ENCODE data around the gene MGAT5B. TPM values are rescaled to one million over a fixed set of nuclear protein-coding genes. Genes with fewer than 3 reads are reported as not detected.
"Not testable (repeated sequence)": the region's sequence is repeated elsewhere in the genome, so short reads cannot be mapped to it uniquely, and the experiment has no call there.

MGAT5B gene, protein sequence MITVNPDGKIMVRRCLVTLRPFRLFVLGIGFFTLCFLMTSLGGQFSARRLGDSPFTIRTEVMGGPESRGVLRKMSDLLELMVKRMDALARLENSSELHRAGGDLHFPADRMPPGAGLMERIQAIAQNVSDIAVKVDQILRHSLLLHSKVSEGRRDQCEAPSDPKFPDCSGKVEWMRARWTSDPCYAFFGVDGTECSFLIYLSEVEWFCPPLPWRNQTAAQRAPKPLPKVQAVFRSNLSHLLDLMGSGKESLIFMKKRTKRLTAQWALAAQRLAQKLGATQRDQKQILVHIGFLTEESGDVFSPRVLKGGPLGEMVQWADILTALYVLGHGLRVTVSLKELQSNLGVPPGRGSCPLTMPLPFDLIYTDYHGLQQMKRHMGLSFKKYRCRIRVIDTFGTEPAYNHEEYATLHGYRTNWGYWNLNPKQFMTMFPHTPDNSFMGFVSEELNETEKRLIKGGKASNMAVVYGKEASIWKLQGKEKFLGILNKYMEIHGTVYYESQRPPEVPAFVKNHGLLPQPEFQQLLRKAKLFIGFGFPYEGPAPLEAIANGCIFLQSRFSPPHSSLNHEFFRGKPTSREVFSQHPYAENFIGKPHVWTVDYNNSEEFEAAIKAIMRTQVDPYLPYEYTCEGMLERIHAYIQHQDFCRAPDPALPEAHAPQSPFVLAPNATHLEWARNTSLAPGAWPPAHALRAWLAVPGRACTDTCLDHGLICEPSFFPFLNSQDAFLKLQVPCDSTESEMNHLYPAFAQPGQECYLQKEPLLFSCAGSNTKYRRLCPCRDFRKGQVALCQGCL
- total RNA-seq: 0.53 and 1.4 TPM in 2 replicates

- DNase-seq (ENCODE audit: low read depth, low spot score): peak; percentile 40
These were observed at the start of gene MGAT5B for GRCh38 chr17:76868176-76868668. Gene MGAT5B, plus strand, starts transcription at chr17:76868404. Its CDS starts 626 bp downstream, at chr17:76869030.

- DNase-seq (ENCODE audit: low read depth, low spot score): no peak
These were observed 48.2 kb upstream of the MGAT5B start for GRCh38 chr17:76820039-76820438.

GRCh38 chr17:76820561-76820960 is 47.6 kb upstream of the MGAT5B start:
- DNase-seq (ENCODE audit: low read depth, low spot score): no peak

DNA sequence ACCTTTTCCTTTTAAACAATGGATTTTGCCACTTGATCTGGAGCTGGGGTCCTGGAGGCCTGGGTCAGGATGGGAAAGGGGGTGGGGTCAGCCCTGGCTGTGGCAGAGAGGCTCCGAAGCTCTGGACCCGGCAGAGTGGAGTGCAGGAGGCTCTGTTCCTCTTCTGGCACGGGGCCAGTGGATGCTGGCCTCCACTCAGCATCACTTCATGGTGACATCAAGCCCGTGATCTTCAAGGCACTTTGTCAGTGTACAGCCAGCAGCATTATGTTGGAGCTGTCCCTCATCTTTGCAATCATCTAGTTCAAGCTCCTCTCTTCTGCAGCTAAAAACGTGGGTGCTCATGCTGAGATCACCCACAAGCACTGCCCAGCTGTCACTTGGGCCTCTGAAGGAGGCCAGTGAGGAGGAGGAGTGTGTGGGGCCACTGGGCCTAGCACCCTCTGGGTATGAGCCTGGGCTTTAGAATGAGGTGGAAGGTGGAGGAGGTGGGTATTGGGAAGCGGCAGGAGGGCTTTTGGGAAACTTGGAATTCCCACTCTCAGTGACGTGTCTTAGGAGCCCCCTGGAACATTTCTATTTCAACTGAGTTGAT is 45.9 kb upstream of the MGAT5B start:
- DNase-seq (ENCODE audit: low read depth, low spot score): no peak

DNA sequence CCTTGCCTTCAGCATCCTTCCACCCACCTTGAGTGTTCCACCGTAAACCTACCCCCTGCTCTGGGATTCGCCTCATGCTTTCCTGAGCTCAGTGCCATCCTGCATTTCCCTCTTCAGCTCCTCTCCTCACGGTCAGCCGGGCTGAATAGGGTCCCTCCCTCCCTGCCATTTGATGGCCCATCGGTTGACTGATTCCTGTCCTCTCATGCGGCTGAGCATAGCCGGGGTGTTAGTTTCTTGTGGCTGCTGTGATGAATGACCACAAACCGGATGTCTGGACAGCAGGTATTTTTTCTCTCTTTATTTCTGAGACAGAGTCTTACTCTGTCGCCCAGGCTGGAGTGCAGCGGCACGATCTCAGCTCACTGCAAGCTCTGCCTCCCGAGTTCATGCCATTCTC is 44.1 kb upstream of the MGAT5B start:
- no peak for DNase-seq (ENCODE audit: low read depth, low spot score)

GRCh38 chr17:76826330-76827068 is 41.7 kb upstream of the MGAT5B start:
- DNase-seq (ENCODE audit: low read depth, low spot score): no peak

DNA sequence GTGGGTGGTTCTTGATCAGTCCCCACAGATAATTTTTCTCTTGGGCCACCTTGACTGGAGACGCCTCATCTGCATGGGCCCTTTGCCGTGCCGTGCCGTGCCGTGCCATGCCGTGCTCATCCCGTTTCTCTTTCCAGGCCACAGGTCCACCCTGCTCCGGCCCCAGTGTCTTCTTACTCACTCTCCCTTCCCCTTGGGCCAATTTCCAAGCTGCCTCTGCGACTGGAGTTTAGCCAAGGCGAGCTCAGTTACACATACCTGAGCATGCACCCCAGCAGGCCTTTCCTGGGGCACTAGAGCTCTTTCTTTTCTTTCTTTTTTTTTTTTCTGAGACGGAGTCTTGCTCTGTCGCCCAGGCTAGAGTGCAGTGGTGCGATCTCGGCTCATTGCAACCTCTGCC is 40.5 kb upstream of the MGAT5B start:
- DNase-seq (ENCODE audit: low read depth, low spot score): no peak

DNA sequence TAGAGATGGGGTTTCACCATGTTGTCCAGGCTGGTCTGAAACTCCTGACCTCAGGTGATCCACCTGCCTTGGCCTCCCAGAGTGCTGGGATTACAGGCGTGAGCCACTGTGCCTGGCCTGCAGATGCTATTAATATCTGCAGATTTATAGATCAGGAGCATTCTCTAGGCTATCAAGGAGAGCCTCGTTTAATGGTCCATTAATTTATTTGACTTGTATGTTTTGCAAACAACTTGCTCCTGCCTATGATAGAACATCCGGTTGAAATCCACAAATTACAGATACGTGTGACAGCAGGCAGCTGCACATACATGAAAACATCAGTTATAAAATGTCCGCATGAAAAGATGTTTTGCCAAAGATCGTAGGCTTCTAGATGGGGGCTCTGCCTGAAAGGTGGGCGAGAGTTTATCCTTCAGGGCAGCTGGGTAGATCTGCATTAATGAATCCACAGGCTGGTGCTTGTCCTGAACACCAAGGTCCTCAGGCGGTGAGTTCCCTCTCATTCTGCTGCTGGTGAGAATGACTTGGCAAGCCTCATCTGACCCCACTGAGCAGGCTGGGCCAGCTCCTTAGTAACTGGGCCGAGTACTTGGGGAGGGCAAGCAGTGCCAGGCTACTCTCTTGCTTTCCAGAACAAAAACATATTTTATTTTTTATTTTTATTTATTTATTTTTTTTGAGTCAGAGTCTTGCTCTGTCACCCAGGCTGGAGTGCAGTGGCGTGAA is 37.1 kb upstream of the MGAT5B start:
- no peak for DNase-seq (ENCODE audit: low read depth, low spot score)

DNA sequence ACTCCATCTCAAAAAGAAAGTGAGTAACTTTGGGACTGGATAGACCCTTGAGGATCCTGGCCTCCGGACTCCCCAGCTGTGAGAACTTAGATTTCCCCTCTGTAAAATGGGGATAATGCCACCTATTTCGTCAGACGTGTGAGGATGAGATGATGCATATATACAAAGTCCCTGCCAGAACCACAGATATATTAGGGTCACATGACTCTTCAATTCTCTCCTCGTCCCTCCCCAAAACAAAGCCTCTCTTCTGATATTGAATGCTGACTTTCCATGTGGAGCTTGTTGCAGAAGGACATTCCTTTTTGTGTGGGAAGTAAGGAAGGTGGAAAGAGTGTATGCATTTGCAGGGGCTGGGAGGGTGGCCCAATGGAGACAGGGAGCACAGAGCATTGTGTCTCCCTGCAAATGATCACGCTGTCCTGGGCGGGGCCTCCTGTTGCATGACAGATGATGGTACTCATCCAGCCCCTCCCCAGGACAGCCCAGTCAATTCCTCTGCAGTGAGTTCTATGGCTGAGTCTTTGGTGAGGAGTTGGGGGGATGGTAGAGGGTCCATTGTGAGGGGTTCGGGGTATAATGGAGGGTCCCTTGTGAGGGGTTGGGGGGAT is 35.1 kb upstream of the MGAT5B start:
- DNase-seq (ENCODE audit: low read depth, low spot score): no peak

DNA sequence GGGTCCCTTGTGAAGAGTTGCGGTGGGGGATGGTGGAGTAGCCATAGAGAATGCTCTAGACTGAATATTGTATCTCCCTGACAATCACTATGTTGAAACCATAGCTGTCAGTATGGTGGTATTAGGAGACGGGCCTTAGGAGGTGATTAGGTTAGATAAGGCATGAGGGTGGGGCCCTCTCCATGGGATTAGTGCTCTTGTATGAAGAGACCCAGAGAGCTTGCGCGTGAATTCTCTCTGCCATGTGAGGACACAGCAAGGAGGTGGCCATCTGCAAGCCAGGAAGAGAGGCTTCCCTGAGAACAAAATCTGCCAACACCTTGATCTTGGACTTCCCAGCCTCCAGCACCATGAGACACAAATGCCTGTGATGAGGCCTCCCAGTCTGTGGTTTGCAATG is 34.5 kb upstream of the MGAT5B start:
- no peak for DNase-seq (ENCODE audit: low read depth, low spot score)

DNA sequence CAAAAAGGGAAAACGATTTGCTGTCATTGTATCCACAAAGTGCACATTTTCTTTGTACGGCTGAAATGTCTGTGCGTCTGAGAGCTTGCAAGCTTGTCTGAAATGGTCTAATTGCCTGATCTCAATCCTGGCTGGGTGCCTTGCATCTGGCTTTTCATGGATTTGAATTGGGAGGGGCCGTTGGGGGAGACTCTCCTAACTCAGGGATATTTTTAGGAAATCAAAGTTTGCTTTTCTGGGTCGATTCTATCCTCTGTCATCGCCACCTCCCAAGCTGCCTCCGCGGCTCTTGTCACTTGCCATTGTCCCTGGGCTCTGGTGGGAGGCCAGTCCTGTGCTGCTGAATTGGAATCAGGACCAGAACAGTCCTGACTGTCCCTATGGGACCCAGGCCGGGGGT is 33.3 kb upstream of the MGAT5B start:
- DNase-seq (ENCODE audit: low read depth, low spot score): no peak

DNA sequence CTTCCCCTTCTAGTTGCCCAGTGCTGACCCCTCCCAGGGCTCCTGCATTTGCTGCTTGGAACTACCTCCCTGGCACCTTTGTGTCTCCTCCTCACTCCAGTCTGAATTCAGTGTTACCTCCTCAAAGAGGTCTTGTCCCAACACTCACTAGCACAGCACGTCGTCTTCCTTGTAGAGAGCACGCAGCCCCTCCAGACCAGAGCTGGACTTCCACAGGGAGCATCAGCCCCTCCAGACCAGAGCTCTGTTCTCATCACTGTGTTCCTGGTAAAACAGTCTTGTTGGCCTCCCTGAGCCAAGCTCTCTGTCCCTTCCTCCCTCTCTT is 27.8 kb upstream of the MGAT5B start:
- DNase-seq (ENCODE audit: low read depth, low spot score): no peak

DNA sequence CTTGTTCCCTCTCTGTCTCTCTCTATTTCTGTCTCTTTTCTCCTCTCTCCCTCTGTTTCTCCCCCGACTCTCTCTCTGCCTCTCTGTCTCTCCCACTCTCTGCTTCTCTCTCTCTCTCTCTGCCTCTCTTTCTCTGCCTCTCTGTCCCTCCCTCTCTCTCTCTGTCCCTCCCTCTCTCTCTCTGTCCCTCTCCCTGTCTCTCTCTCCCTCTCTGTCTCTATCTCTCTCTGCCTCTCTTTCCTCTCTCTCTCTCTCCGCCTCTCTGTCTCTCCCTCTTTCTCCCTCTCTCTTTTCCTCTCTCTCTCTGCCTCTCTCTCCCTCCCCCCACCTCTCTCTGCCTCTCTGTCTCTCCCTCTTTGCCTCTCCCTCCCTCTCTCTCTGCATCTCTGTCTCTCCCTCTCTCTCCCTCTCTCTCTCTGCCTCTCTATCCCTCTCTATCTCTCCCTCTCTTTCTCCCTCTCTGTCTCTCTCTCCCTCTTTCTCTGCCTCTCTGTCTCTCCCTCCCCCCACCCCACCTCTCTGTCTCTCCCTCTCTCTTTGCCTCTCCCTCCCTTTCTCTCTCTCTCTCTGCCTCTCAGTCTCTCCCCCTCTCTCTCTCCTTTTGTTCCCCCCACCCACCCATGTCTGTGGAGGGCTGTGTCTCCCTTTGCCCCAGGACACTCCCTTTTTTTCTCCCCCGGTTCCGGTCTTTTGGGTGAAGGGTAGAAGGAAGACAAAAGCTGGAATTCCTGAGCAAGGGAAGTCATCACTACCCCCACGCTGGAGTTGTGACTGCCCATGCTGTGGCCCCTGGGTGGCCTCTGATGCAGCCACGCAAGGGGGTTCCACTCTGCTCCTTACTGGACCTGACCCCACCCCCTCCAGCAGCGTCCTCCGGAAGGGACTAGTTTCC is 27.1 kb upstream of the MGAT5B start:
- no peak for DNase-seq (ENCODE audit: low read depth, low spot score)

DNA sequence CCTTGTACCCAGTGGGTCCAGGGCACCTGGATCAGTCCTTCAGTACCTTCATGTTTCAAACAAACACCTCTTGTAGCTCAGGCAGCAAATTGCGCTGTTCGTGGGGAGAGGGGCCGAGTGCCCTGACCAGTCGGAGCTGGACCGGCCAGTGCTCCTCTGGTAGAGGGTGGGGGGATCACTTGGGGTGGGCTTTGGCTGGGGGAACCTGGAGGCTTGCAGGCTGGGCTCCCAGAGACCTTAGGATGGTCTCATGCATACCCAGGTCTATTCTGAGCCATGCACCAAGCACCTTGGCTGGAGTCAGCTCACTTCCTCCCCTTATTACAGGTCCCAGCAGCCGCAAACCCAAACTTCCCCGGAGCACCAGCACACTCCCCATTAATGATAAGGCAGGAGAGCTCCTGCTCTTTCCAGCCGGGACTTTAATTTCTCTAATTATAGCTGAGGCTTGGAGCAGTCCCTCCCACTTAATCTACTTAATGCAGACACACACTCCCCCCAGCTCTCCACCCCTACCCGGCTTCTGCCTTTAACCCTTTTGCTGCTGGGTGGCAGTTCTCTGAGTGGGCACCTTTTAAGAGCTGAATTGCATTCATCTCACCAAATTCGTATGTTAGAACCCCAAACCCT is 26.3 kb upstream of the MGAT5B start:
- no peak for DNase-seq (ENCODE audit: low read depth, low spot score)

DNA sequence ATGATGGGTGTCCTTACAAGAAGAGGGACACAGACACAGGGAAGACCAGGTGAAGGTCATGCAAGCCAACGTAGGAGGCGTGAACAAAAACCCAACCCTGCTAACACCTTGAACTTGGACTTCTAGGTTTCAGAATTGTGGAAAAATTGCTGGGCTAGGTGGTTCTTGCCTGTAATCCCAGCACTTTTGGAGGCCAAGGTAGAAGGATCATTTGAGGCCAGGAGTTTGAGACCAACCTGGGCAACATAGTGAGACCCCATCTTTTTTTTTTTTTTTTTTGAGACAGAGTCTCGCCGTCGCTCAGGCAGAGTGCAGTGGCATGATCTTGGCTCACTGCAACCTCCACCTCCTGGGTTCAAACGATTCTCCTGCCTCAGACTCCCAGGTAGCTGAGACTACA is 25.1 kb upstream of the MGAT5B start:
- DNase-seq (ENCODE audit: low read depth, low spot score): not testable (repeated sequence)

- no peak for DNase-seq (ENCODE audit: low read depth, low spot score)
These were observed 24.3 kb upstream of the MGAT5B start for GRCh38 chr17:76843703-76844484.

GRCh38 chr17:76844485-76844829 is 23.7 kb upstream of the MGAT5B start:
- DNase-seq (ENCODE audit: low read depth, low spot score): no peak

GRCh38 chr17:76844846-76845245 is 23.4 kb upstream of the MGAT5B start:
- DNase-seq (ENCODE audit: low read depth, low spot score): no peak
